ENCODE results near the gene SYT1. TPM values are rescaled to one million over a fixed set of nuclear protein-coding genes. Genes with fewer than 3 reads are reported as not detected.

SYT1 gene
- total RNA-seq, 1 donor from 2014 or later: 2.1 TPM

DNA sequence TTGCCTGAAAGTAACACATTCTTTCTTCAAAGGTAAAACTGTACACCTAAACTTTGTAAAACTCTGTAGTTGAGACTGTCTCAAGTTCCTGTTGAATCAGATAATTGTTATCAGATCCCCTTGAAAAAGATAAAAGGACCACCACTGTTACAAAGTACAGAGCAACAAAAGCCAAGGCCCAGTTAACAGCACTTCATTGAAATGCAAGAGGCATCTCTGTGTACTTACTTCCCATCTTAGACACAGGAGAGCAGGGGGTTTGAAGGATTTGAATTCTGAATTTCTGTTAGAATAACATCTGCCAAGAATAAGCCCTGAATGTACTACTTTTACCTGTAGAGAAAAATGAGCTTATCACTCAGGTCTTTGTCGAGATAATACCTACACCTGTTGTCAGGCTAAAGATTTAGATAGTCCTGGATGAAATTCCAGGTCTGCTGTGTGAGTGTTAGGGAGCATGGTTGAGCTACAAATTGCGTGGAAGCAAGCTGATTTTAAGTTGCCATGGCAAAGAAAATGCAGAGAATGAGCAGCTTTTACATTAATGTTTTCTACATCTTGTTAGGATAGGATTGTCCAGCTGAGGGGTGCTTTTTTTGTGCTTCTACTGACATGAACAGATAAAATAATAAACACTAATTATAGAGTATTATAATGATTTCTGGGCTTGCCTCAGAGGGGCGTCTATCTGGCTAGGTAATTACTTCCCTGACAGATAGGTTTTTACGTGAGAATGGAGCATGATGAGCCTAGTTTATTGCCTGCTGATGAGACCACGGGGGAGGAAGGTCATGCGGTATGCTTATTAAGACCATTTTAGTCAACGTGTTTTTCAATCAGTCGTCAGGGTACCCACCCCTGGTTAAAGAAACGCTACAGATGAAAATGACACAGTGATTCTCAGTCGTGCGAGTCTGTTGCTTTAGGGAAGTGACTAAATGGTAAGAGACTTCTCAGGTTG is 517.0 kb downstream of the SYT1 start:
- no peaks in the 10 kb centered on the region for H3K27me3 ChIP-seq (ENCODE audit: control insufficient read depth in 3 of 3, insufficient read depth in 3 of 3, low read length in 3 of 3)
- H3K27ac ChIP-seq (ENCODE audit: low read depth, low read length): no peak overlapping the region
- no peaks in the 10 kb centered on the region for H3K4me1 ChIP-seq (ENCODE audit: control insufficient read depth in 3 of 3, insufficient read depth in 3 of 3, low read length in 3 of 3)
- H3K9me3 ChIP-seq (ENCODE audit: control insufficient read depth in 3 of 3, low read length in 3 of 3): no peaks in the 10 kb centered on the region
- H3K4me3 ChIP-seq (ENCODE audit: low read length in 3 of 3): no peak overlapping the region
- H3K36me3 ChIP-seq (ENCODE audit: control insufficient read depth in 3 of 3, insufficient read depth in 3 of 3, low read length in 3 of 3): no peaks in the 10 kb centered on the region
- no peak overlapping the region for H3K9ac ChIP-seq (ENCODE audit: low read depth in 1 of 3, low read length in 3 of 3)

DNA sequence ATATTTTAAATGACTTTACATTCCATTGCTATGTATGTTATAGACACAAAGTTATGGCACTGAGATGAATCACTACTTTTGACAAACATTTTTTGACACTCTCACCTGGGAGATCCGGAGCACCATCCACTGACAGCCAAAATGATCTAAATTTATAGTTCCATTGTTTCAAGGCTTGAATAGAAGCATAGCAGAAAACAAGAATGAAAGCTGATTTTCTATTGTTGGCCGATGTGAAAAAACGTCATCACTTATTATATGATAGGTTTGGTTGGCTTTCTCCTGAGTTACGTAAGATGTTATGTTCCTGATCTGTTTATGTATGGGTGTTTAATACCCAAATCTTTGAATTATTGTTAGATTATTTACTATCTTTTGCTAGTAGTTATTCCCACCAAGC is 520.0 kb downstream of the SYT1 start:
- H3K27ac ChIP-seq (ENCODE audit: low read depth, low read length): no peak overlapping the region
- H3K4me1 ChIP-seq (ENCODE audit: control insufficient read depth in 3 of 3, insufficient read depth in 3 of 3, low read length in 3 of 3): no peaks in the 10 kb centered on the region
- H3K9me3 ChIP-seq (ENCODE audit: control insufficient read depth in 3 of 3, low read length in 3 of 3): no peaks in the 10 kb centered on the region
- H3K36me3 ChIP-seq (ENCODE audit: control insufficient read depth in 3 of 3, insufficient read depth in 3 of 3, low read length in 3 of 3): no peaks in the 10 kb centered on the region
- H3K4me3 ChIP-seq (ENCODE audit: low read length in 3 of 3): no peak overlapping the region
- H3K27me3 ChIP-seq (ENCODE audit: control insufficient read depth in 3 of 3, insufficient read depth in 3 of 3, low read length in 3 of 3): no peaks in the 10 kb centered on the region
- H3K9ac ChIP-seq (ENCODE audit: low read depth in 1 of 3, low read length in 3 of 3): no peak overlapping the region

DNA sequence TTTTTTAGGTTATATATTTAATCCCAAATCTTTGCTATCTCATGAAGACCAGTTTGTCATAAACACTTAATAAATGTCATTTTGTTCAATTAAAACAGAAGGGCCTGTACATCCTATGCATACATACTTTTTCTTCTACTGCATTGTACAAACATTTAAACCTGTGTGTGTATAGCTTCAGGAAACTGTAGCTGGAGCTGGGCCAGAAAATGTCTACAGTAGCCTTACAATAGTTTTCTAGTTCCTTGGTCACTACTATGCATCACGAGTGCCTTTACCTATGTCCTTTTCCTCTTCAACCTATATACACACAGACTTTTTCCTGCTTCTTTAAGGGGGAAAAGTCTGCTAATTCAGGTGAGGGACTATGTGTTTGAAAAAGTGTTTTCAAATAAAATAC is 523.4 kb downstream of the SYT1 start:
- H3K36me3 ChIP-seq (ENCODE audit: control insufficient read depth in 3 of 3, insufficient read depth in 3 of 3, low read length in 3 of 3): no peaks in the 10 kb centered on the region
- H3K9ac ChIP-seq (ENCODE audit: low read depth in 1 of 3, low read length in 3 of 3): no peak overlapping the region
- H3K4me1 ChIP-seq (ENCODE audit: control insufficient read depth in 3 of 3, insufficient read depth in 3 of 3, low read length in 3 of 3): no peaks in the 10 kb centered on the region
- H3K27ac ChIP-seq (ENCODE audit: low read depth, low read length): no peak overlapping the region
- H3K9me3 ChIP-seq (ENCODE audit: control insufficient read depth in 3 of 3, low read length in 3 of 3): no peaks in the 10 kb centered on the region
- H3K27me3 ChIP-seq (ENCODE audit: control insufficient read depth in 3 of 3, insufficient read depth in 3 of 3, low read length in 3 of 3): no peaks in the 10 kb centered on the region
- H3K4me3 ChIP-seq (ENCODE audit: low read length in 3 of 3): no peak overlapping the region

DNA sequence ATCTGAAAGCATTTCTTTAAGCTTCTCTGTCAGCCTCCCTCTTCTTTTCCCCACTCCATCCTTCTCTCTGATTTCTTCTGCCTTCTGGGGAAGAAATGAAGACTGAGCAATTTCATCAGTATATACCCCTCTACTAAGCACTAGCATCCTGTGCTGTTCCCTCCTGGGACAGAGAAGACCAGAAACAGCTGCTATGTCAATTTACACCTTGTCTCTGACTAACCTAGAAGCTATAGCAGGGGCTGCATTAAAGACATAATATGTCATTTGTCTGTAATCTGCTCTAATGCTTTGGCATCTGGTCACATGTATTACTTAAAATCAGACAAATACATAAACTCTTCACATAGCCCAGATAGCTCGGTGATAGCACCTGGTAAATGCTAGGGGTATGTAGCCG is 529.3 kb downstream of the SYT1 start:
- Histone ChIP-seq H3K36me3 (ENCODE audit: control insufficient read depth in 3 of 3, insufficient read depth in 3 of 3, low read length in 3 of 3) (no peaks in the 10 kb centered on the region), H3K4me1 (ENCODE audit: control insufficient read depth in 3 of 3, insufficient read depth in 3 of 3, low read length in 3 of 3) (no peaks in the 10 kb centered on the region)

DNA sequence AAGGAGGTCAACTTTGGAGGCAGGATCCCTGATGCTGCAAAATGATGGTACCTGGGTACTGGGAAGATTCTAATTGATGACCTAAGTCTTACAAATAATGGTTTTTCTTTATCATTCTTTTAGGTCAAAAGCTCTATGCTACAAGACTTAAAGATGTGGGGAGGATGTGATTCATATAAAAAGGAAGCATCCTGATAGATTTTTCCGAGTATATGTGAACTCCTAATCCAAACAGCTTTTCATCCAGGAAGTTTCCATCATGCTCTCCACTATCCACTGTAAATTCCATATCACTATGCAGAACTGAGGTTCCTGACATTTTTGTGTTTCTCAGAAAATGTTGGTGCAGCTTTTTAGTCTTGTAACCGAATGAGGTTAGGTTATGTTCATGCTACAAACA is 533.0 kb downstream of the SYT1 start:
- no peaks in the 10 kb centered on the region for H3K9me3 ChIP-seq (ENCODE audit: control insufficient read depth in 3 of 3, low read length in 3 of 3)
- no peak overlapping the region for H3K4me3 ChIP-seq (ENCODE audit: low read length in 3 of 3)
- no peak overlapping the region for H3K27ac ChIP-seq (ENCODE audit: low read depth, low read length)
- H3K36me3 ChIP-seq (ENCODE audit: control insufficient read depth in 3 of 3, insufficient read depth in 3 of 3, low read length in 3 of 3): no peaks in the 10 kb centered on the region
- no peaks in the 10 kb centered on the region for H3K4me1 ChIP-seq (ENCODE audit: control insufficient read depth in 3 of 3, insufficient read depth in 3 of 3, low read length in 3 of 3)
- H3K27me3 ChIP-seq (ENCODE audit: control insufficient read depth in 3 of 3, insufficient read depth in 3 of 3, low read length in 3 of 3): no peaks in the 10 kb centered on the region
- H3K9ac ChIP-seq (ENCODE audit: low read depth in 1 of 3, low read length in 3 of 3): no peak overlapping the region

More for the DNA sequence above, 529.3 kb downstream of the SYT1 start:
- Histone ChIP-seq H3K27me3 (ENCODE audit: control insufficient read depth in 3 of 3, insufficient read depth in 3 of 3, low read length in 3 of 3) (no peaks in the 10 kb centered on the region), H3K27ac (ENCODE audit: low read depth, low read length) (no peak overlapping the region), H3K9ac (ENCODE audit: low read depth in 1 of 3, low read length in 3 of 3) (no peak overlapping the region), H3K4me3 (ENCODE audit: low read length in 3 of 3) (no peak overlapping the region), H3K9me3 (ENCODE audit: control insufficient read depth in 3 of 3, low read length in 3 of 3) (no peaks in the 10 kb centered on the region)

GRCh38 chr12:79400481-79400880 is 535.9 kb downstream of the SYT1 start:
- Histone ChIP-seq H3K27me3 (ENCODE audit: control insufficient read depth in 3 of 3, insufficient read depth in 3 of 3, low read length in 3 of 3) (no peaks in the 10 kb centered on the region), H3K27ac (ENCODE audit: low read depth, low read length) (no peak overlapping the region), H3K4me1 (ENCODE audit: control insufficient read depth in 3 of 3, insufficient read depth in 3 of 3, low read length in 3 of 3) (no peaks in the 10 kb centered on the region), H3K9me3 (ENCODE audit: control insufficient read depth in 3 of 3, low read length in 3 of 3) (no peaks in the 10 kb centered on the region), H3K4me3 (ENCODE audit: low read length in 3 of 3) (no peak overlapping the region), H3K36me3 (ENCODE audit: control insufficient read depth in 3 of 3, insufficient read depth in 3 of 3, low read length in 3 of 3) (no peaks in the 10 kb centered on the region), H3K9ac (ENCODE audit: low read depth in 1 of 3, low read length in 3 of 3) (no peak overlapping the region)

DNA sequence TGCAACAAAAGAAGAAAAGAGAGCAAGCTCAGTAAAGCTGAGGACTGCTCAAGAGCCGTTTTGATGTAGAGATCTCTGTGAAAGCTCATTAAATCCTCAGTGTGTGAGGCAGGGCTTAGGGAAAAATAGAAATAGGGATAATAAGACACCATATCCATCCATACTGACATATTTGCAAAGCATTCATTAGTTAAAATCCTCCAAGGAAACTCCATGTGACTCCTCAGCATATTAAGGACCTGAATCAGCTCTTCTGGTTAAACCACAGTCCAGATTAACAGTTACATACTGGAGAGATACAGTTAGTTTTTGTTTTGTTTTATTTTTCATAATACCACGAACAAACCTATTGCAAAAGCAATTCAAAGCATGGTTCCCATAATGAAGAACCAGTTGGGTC is 538.0 kb downstream of the SYT1 start:
- Histone ChIP-seq H3K4me1 (ENCODE audit: control insufficient read depth in 3 of 3, insufficient read depth in 3 of 3, low read length in 3 of 3) (no peaks in the 10 kb centered on the region), H3K27me3 (ENCODE audit: control insufficient read depth in 3 of 3, insufficient read depth in 3 of 3, low read length in 3 of 3) (no peaks in the 10 kb centered on the region), H3K27ac (ENCODE audit: low read depth, low read length) (no peak overlapping the region), H3K4me3 (ENCODE audit: low read length in 3 of 3) (no peak overlapping the region), H3K36me3 (ENCODE audit: control insufficient read depth in 3 of 3, insufficient read depth in 3 of 3, low read length in 3 of 3) (no peaks in the 10 kb centered on the region), H3K9me3 (ENCODE audit: control insufficient read depth in 3 of 3, low read length in 3 of 3) (no peaks in the 10 kb centered on the region), H3K9ac (ENCODE audit: low read depth in 1 of 3, low read length in 3 of 3) (no peak overlapping the region)

GRCh38 chr12:79406993-79407392 is 542.4 kb downstream of the SYT1 start:
- H3K4me3 ChIP-seq (ENCODE audit: low read length in 3 of 3): no peak overlapping the region
- H3K36me3 ChIP-seq (ENCODE audit: control insufficient read depth in 3 of 3, insufficient read depth in 3 of 3, low read length in 3 of 3): no peaks in the 10 kb centered on the region
- H3K9ac ChIP-seq (ENCODE audit: low read depth in 1 of 3, low read length in 3 of 3): no peak overlapping the region
- H3K4me1 ChIP-seq (ENCODE audit: control insufficient read depth in 3 of 3, insufficient read depth in 3 of 3, low read length in 3 of 3): peaks cover 0 to 2% (median 0%) of the 10 kb centered on the region in 3 donors
- no peak overlapping the region for H3K27ac ChIP-seq (ENCODE audit: low read depth, low read length)
- H3K27me3 ChIP-seq (ENCODE audit: control insufficient read depth in 3 of 3, insufficient read depth in 3 of 3, low read length in 3 of 3): no peaks in the 10 kb centered on the region
- no peaks in the 10 kb centered on the region for H3K9me3 ChIP-seq (ENCODE audit: control insufficient read depth in 3 of 3, low read length in 3 of 3)

DNA sequence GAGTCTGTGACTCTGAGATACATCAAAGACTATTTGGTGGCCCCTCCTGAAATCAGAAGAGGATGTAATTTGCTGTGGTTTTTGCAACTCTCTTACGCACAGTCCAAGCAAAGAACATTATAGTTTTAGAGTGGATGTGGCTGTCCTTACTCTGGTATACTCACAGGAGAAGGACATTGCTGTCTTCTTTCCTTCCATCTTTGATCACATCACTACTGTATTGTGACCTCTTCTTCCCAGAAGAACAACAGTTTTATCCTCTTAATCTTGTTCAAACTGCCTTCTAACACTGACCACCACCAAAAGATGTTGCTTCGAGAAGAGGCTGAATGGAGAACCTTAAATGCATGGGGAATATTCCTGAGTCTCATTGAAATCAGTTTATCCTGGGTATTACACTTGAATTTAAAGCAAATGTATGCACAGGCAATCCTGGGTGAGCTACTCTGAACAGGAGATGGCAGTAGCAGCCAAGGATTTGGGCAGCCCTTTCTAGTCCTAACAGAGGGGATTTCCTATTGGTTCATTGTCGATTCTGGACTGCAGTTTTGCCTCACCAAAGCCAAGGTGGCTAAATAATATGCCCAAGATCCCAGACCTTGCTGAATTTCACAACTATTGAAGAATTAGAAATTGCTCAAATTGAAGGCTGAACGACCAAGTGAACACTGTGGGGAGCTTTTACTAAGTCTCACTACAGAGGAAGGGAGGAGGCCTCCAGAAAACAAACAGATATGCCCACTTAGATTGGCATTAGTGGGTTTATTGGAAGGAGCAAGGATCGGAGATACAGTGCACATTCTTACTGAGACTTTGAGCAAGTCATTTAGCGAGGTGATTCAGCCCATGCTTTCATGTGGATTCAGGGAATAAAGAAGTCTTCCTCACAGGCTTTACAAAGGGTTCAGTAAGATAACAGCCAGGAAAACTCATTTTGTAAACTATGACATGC is 543.4 kb downstream of the SYT1 start:
- Histone ChIP-seq H3K9ac (ENCODE audit: low read depth in 1 of 3, low read length in 3 of 3) (no peak overlapping the region), H3K4me1 (ENCODE audit: control insufficient read depth in 3 of 3, insufficient read depth in 3 of 3, low read length in 3 of 3) (peaks cover 0 to 2% (median 0%) of the 10 kb centered on the region in 3 donors), H3K36me3 (ENCODE audit: control insufficient read depth in 3 of 3, insufficient read depth in 3 of 3, low read length in 3 of 3) (no peaks in the 10 kb centered on the region), H3K27ac (ENCODE audit: low read depth, low read length) (no peak overlapping the region), H3K4me3 (ENCODE audit: low read length in 3 of 3) (no peak overlapping the region), H3K9me3 (ENCODE audit: control insufficient read depth in 3 of 3, low read length in 3 of 3) (no peaks in the 10 kb centered on the region), H3K27me3 (ENCODE audit: control insufficient read depth in 3 of 3, insufficient read depth in 3 of 3, low read length in 3 of 3) (no peaks in the 10 kb centered on the region)

GRCh38 chr12:79408689-79409088 is 544.1 kb downstream of the SYT1 start:
- Histone ChIP-seq H3K4me3 (ENCODE audit: low read length in 3 of 3) (no peak overlapping the region), H3K4me1 (ENCODE audit: control insufficient read depth in 3 of 3, insufficient read depth in 3 of 3, low read length in 3 of 3) (peaks cover 0 to 2% (median 0%) of the 10 kb centered on the region in 3 donors), H3K9ac (ENCODE audit: low read depth in 1 of 3, low read length in 3 of 3) (no peak overlapping the region), H3K27me3 (ENCODE audit: control insufficient read depth in 3 of 3, insufficient read depth in 3 of 3, low read length in 3 of 3) (no peaks in the 10 kb centered on the region), H3K27ac (ENCODE audit: low read depth, low read length) (no peak overlapping the region), H3K36me3 (ENCODE audit: control insufficient read depth in 3 of 3, insufficient read depth in 3 of 3, low read length in 3 of 3) (no peaks in the 10 kb centered on the region), H3K9me3 (ENCODE audit: control insufficient read depth in 3 of 3, low read length in 3 of 3) (no peaks in the 10 kb centered on the region)
